ENCODE results near the gene PCDHGA2. TPM values are rescaled to one million over a fixed set of nuclear protein-coding genes. Genes with fewer than 3 reads are reported as not detected.

Gene PCDHGA2
- total and polyA plus RNA-seq, 9 of the 15 experiments (the other 6 are each of a cell fraction or from before 2014, with no cell fraction given): 0.07 to 0.27 (median 0.15) TPM; not detected in 2

DNA sequence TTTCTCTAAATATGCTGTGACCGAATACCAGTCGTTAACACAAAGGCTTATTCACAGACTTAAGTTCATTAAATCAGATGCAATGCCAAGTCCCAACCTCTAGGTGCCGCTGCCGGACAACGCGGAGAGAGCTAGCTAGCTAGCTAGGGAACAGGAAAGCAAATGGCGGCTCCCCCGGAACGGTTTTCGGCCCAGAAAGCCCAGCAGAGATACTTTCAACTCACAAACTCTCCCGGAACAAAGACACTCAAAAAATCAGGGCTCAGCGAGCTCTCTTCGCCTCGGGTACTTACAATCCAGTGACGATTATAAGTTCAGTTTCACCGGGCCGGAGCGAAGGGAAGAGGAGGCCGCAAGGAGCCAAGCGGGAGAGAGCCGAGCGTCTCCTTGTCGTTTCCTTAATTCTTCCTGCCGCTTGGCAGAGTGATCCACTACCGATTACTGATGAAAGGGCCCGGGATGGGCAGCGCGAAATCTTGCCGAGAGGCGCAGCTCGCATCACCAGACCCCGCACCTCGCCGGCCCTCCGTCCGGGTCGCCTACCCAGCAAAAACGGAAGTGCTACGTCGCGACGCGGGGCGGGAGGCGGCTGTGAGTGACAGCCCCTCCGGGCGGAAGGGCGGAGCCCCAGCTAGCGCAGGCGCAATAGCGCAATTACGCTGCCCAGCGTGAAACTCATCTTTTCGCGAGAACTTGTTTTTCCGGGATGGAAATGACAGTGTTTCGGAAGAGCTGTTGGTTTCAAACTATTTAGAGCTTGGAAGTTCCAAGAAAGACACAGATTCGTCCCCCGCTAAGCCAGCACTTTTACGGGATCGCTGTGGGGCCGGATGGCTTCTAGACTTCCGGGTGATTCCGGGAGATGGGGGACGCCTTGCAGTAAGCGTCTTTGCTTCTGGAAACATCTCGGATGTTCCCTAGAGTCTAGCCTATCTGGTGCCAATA lies 18.1 kb upstream of the PCDHGA2 start, which contains the start of gene TAF7 (continued):
- peak; percentile 52; the same call in 1 of the 2 replicates for TF ChIP-seq ZBTB12 (CRISPR knock-in tag; IDR thresholded peaks at IDR 0.05)
- no peak for TF ChIP-seq ATF3 (IDR thresholded peaks at IDR 0.05)
- TF ChIP-seq ATF3 (CRISPR knock-in tag; conservative IDR thresholded peaks at IDR 0.05): peak; percentile 79; the same call in 1 of the 2 replicates
- no peak for TF ChIP-seq CBFB (CRISPR knock-in tag; IDR thresholded peaks at IDR 0.05)
- no peak for TF ChIP-seq ESRRB (CRISPR knock-in tag; IDR thresholded peaks at IDR 0.05; ENCODE audit: borderline replicate concordance)
- TF ChIP-seq TCF7 (IDR thresholded peaks at IDR 0.05; ENCODE audit: borderline replicate concordance): no peak
- no peak for TF ChIP-seq ZNF3 (CRISPR knock-in tag; IDR thresholded peaks at IDR 0.05)
- TF ChIP-seq SP1 (CRISPR knock-in tag; IDR thresholded peaks at IDR 0.05): 0 out of 2 replicates have a peak, but pooled peaks have one; percentile 13
- 0 out of 2 replicates have a peak, but pooled peaks have one; percentile 33 for TF ChIP-seq ZNF224 (CRISPR knock-in tag; IDR thresholded peaks at IDR 0.05)
- TF ChIP-seq, protein P1, sequence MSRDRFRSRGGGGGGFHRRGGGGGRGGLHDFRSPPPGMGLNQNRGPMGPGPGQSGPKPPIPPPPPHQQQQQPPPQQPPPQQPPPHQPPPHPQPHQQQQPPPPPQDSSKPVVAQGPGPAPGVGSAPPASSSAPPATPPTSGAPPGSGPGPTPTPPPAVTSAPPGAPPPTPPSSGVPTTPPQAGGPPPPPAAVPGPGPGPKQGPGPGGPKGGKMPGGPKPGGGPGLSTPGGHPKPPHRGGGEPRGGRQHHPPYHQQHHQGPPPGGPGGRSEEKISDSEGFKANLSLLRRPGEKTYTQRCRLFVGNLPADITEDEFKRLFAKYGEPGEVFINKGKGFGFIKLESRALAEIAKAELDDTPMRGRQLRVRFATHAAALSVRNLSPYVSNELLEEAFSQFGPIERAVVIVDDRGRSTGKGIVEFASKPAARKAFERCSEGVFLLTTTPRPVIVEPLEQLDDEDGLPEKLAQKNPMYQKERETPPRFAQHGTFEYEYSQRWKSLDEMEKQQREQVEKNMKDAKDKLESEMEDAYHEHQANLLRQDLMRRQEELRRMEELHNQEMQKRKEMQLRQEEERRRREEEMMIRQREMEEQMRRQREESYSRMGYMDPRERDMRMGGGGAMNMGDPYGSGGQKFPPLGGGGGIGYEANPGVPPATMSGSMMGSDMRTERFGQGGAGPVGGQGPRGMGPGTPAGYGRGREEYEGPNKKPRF (IDR thresholded peaks at IDR 0.05; ENCODE audit: low read depth, low read length): no peak
- peak; percentile 99 for TF ChIP-seq PBX2 (CRISPR knock-in tag; IDR thresholded peaks at IDR 0.05; ENCODE audit: low read depth)
- peak; percentile 98 for TF ChIP-seq PBX2 (tag; conservative IDR thresholded peaks at IDR 0.05; ENCODE audit: low read depth)
- no peak for TF ChIP-seq SMAD3 (CRISPR knock-in tag; conservative IDR thresholded peaks at IDR 0.05)
